Measurements from ENCODE around the gene MAS1.

- TF ChIP-seq CTCF (IDR thresholded peaks at IDR 0.05) (no peak), POLR2A (IDR thresholded peaks at IDR 0.05) (no peak), EP300 (IDR thresholded peaks at IDR 0.05) (no peak)
These were observed 23.8 kb downstream of the MAS1 start for GRCh38 chr6:159914565-159914923.
